Suprapubic skin (tissue), 4 donors: ENCODE results near the gene UBE2O. TPM values are rescaled to one million over a fixed set of nuclear protein-coding genes. Genes with fewer than 3 reads are reported as not detected.

Experiments used
- DNase-seq, 2 donors: peaks; one replicate each; pipeline ENCODE4 v3.0.0-alpha.2; 2019; ENCODE audit warnings: low spot score in 2 of 2
- H3K27ac ChIP-seq: fragments of 200-600 bp; sonication (generic); one replicate; pipeline ENCODE4 v1.5.1; 2019
- H3K27me3 ChIP-seq: fragments of 200-600 bp; sonication (generic); one replicate; pipeline ENCODE4 v1.5.1; 2019
- H3K36me3 ChIP-seq: fragments of 200-600 bp; sonication (generic); one replicate; pipeline ENCODE4 v1.5.1; 2019
- H3K4me1 ChIP-seq: fragments of 200-600 bp; sonication (generic); one replicate; pipeline ENCODE4 v1.5.1; 2019
- H3K4me3 ChIP-seq: fragments of 200-600 bp; sonication (generic); one replicate; pipeline ENCODE4 v1.5.1; 2019; ENCODE audit warnings: mild to moderate bottlenecking
- H3K9me3 ChIP-seq: fragments of 200-600 bp; sonication (generic); one replicate; pipeline ENCODE4 v1.5.1; 2019
- EP300 ChIP-seq: sonication (generic); formaldehyde crosslinking; IDR thresholded peaks from one replicate; pipeline ENCODE4 v1.6.1; 2017; ENCODE audit warnings: antibody characterized with exemption
- POLR2A ChIP-seq, 2 donors: fragments of 450-650 bp; IDR thresholded peaks; one replicate each; pipeline ENCODE4 v1.6.1; 2017; ENCODE audit warnings: antibody characterized with exemption in 2 of 2, mild to moderate bottlenecking in 2 of 2, moderate library complexity in 2 of 2
- POLR2AphosphoS5 ChIP-seq, 3 donors: sonication (generic); formaldehyde crosslinking; IDR thresholded peaks; one replicate each; pipeline ENCODE4 v1.6.1; 2017; ENCODE audit warnings: antibody characterized with exemption in 3 of 3
- WGBS: methylation state at CpG from one replicate; pipeline ENCODE4 v1.1.5; 2018; 5-methylcytosine and 5-hydroxymethylcytosine counted together
- total RNA-seq, 4 donors: library from RNA; depleted of rRNA; stranded (reverse); fragments of >200 nt; gene quantifications; one replicate each; pipeline ENCODE4 v1.1.0, GENCODE V29; 2016
- TF ChIP-seq, protein P1 (sequence below), 2 donors: fragments of 200-600 bp in 1 of 2; fragments of 450-650 bp in 1 of 2; sonication (generic) in 1 of 2; IDR thresholded peaks; one replicate each; pipeline ENCODE4 v1.5.1; 2016 to 2019; ENCODE audit warnings: antibody characterized with exemption in 2 of 2, mild to moderate bottlenecking in 1 of 2, moderate library complexity in 1 of 2

Gene UBE2O
- total RNA-seq, 4 donors from 2014 or later: 31.3 to 42.0 (median 37.7) TPM

DNA sequence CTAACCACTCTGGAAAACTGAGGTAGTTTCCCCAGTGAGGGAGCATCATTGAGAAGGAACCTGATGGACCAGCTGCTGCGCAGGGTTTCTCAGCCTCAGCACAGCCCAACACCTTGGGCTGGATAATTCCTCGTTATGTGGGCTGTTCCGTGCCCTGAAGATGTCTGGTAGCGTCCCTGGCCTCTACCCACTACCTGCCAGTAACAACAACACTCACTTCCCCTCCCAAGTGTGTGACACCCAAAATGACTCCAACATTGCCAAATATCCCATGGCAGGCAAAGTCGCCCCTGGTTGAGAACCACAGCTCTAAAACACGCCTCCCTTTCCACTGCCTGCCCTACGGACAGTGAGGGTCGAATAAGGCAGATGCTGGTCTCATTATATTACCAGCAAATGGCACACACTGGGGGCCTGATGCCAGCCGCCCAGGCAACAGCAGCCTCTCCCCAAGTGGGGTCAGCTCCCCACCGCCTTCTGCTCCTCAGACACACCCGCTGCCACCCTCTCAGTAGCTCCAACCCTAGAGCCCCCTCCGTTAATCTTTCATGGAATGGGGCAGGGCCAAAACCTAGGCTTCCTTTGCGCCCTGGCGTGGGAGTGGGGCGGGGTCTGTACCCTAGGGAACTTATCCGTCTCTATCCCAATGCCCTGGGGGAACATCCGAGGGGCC lies 47.3 kb upstream of the UBE2O start:
- Histone ChIP-seq H3K27ac (peak overlapping the region; percentile 85), H3K4me3 (peak overlapping the region; percentile 69), H3K27me3 (no peaks in the 10 kb centered on the region), H3K9me3 (no peaks in the 10 kb centered on the region), H3K36me3 (no peaks in the 10 kb centered on the region), H3K4me1 (peaks cover 50% of the 10 kb centered on the region)
- no peak for DNase-seq
- 37% methylated on average over 12 of the region's 17 CpGs for WGBS
- TF ChIP-seq POLR2AphosphoS5 (IDR thresholded peaks at IDR 0.05) (no peak), POLR2A (IDR thresholded peaks at IDR 0.05) (peak in 1 of 2 donors; percentile 23)

DNA sequence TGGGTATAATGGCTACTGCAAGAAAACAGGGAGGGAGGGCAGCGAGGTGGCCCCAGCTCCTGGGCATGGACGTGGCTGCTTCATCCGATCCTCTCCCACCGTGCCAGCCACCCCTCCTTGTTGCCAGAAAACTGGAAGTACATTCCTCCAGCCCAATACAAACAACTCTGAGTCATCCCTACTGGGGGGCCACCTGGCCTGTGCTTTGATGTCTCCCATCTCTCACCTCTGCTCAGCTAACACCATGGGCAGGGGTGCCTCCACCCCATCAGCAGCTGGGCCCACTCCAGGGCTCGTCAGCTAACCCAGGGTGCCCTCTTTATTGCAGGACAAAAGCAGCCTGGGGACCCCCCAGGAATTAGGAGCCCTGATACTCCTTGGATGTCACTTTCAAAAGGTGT lies 46.3 kb upstream of the UBE2O start:
- no peaks in the 10 kb centered on the region for H3K36me3 ChIP-seq
- peak overlapping the region; percentile 85 for H3K27ac ChIP-seq
- peaks cover 50% of the 10 kb centered on the region for H3K4me1 ChIP-seq
- no peak for DNase-seq
- no peak for TF ChIP-seq POLR2AphosphoS5 (IDR thresholded peaks at IDR 0.05)
- TF ChIP-seq POLR2A (IDR thresholded peaks at IDR 0.05): no peak
- TF ChIP-seq EP300: no peak
- TF ChIP-seq, protein P1, sequence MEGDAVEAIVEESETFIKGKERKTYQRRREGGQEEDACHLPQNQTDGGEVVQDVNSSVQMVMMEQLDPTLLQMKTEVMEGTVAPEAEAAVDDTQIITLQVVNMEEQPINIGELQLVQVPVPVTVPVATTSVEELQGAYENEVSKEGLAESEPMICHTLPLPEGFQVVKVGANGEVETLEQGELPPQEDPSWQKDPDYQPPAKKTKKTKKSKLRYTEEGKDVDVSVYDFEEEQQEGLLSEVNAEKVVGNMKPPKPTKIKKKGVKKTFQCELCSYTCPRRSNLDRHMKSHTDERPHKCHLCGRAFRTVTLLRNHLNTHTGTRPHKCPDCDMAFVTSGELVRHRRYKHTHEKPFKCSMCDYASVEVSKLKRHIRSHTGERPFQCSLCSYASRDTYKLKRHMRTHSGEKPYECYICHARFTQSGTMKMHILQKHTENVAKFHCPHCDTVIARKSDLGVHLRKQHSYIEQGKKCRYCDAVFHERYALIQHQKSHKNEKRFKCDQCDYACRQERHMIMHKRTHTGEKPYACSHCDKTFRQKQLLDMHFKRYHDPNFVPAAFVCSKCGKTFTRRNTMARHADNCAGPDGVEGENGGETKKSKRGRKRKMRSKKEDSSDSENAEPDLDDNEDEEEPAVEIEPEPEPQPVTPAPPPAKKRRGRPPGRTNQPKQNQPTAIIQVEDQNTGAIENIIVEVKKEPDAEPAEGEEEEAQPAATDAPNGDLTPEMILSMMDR (IDR thresholded peaks at IDR 0.05): no peak
- no peaks in the 10 kb centered on the region for H3K27me3 ChIP-seq
- H3K9me3 ChIP-seq: no peaks in the 10 kb centered on the region
- H3K4me3 ChIP-seq: peak overlapping the region; percentile 69
- WGBS: 58% methylated on average over 5 of the region's 5 CpGs

DNA sequence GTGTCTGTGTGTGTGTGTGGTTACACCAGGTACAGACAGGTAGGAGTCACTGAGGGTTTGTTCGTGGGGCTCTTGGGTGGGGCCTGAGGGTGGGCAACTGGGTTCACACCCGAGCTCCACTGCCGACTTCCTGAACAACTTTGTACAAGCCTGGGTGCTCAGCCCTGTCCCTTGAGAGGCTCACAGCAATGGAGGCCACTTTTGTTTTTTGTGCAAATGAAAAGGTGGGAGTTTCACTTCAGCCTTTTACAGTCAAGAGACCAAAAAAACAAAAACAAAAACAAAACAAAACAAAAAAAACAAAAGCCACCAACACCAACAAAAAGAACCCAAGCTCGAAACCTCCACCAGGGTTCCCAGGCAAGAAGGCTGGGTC lies 45.9 kb upstream of the UBE2O start:
- H3K4me3 ChIP-seq: peak overlapping the region; percentile 69
- WGBS: 43% methylated on average over 4 of the region's 4 CpGs
- H3K36me3 ChIP-seq: no peaks in the 10 kb centered on the region
- DNase-seq: no peak
- H3K27ac ChIP-seq: no peak overlapping the region
- no peaks in the 10 kb centered on the region for H3K9me3 ChIP-seq
- no peaks in the 10 kb centered on the region for H3K27me3 ChIP-seq
- H3K4me1 ChIP-seq: peaks cover 54% of the 10 kb centered on the region
- TF ChIP-seq EP300: no peak
- TF ChIP-seq POLR2AphosphoS5 (IDR thresholded peaks at IDR 0.05): no peak
- no peak for TF ChIP-seq POLR2A (IDR thresholded peaks at IDR 0.05)
- TF ChIP-seq, protein P1 (IDR thresholded peaks at IDR 0.05): no peak

DNA sequence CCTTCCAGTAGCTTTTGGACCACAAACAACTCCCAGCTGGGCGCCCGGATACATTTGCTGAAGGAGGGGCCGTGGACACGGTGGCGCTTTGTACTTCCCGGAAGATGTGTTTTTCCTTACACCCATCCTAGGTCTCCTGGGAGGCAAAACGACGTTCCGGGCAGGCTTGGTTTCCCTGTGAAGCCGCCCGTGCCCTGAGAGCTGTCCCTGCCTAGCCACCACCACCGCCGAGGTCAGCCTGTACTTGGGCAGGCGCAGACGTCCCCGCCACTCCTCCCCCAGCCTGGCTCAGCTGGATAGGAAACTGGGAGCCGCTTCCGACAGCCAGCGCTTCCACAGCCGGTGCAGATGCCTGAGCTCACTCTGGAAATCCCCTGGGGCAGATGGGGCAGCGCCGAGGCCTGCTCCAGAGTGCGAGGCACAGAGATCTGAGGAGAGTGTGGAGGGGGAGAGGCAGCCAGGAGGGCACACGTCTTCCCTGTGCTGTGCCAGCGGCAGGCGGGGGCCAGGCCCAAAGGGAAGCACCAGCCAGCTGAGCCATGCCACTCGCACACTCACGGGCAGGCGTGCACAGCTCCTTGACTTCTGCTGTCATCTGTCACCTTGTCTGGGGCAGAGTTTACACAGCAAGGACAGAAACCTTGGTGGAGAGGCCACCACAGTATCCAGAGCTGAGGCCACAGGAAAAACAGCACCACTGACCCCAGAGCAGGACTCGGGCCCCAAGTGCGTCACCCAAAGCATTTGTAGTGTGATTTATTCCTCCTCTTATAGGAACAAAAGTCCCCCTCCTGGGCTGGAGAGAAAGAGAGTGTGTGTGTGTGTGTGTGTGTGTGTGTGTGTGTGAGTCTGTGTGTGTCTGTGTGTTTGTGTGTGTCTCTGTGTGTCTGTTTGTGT lies 45.3 kb upstream of the UBE2O start:
- no peaks in the 10 kb centered on the region for H3K36me3 ChIP-seq
- 9% methylated on average over 30 of the region's 31 CpGs for WGBS
- peak overlapping the region; percentile 59 for H3K27ac ChIP-seq
- H3K4me1 ChIP-seq: peaks cover 60% of the 10 kb centered on the region
- H3K4me3 ChIP-seq: peak overlapping the region; percentile 30
- TF ChIP-seq, protein P1 (IDR thresholded peaks at IDR 0.05): no peak
- no peak for TF ChIP-seq EP300
- no peaks in the 10 kb centered on the region for H3K27me3 ChIP-seq
- no peaks in the 10 kb centered on the region for H3K9me3 ChIP-seq
- DNase-seq: no peak

DNA sequence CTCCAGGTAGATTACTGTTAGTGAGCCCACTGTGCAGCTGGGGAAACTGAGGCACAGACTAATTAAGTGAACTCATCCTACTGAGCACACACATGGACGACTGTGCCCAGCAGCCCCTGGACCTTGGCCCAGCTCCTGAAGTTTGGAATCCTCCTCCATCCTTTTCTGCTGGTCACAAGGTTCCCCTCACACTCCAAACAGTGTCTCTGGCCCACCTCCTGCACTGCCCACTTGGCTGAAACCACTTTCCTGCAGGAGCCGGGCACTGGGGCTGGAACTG lies 44.7 kb upstream of the UBE2O start:
- peaks cover 66% of the 10 kb centered on the region for H3K4me1 ChIP-seq
- no peak for DNase-seq
- H3K36me3 ChIP-seq: no peaks in the 10 kb centered on the region
- no peak overlapping the region for H3K27ac ChIP-seq
- 14% methylated on average over 1 of the region's 2 CpGs for WGBS
- peak overlapping the region; percentile 30 for H3K4me3 ChIP-seq
- H3K27me3 ChIP-seq: no peaks in the 10 kb centered on the region
- no peaks in the 10 kb centered on the region for H3K9me3 ChIP-seq
- TF ChIP-seq, protein P1 (IDR thresholded peaks at IDR 0.05): no peak
- TF ChIP-seq POLR2A (IDR thresholded peaks at IDR 0.05): no peak
- no peak for TF ChIP-seq EP300
- TF ChIP-seq POLR2AphosphoS5 (IDR thresholded peaks at IDR 0.05): no peak
